SK-N-MC (cell line): Measurements from ENCODE around the gene GPC1.

Experiments
- EZH2 ChIP-seq: fragments of 200-600 bp; sonication (generic); IDR thresholded peaks from one replicate; pipeline ENCODE4 v1.6.1; 2017; ENCODE audit warnings: antibody characterized with exemption
- FOXP2 ChIP-seq: optimal IDR thresholded peaks from 2 replicates; pipeline ENCODE3; 2011; ENCODE audit warnings: mild to moderate bottlenecking, moderate library complexity; ENCODE audit not compliant: insufficient read depth; ENCODE audit errors: extremely low read length, control extremely low read depth
- POLR2AphosphoS5 ChIP-seq: IDR thresholded peaks from 2 replicates; pipeline ENCODE4 v1.6.1; 2012; ENCODE audit warnings: mild to moderate bottlenecking, low read depth, low read length, borderline replicate concordance

- no peak for TF ChIP-seq EZH2
- TF ChIP-seq POLR2AphosphoS5 = no peak
- TF ChIP-seq FOXP2 = no peak
These were observed 31.1 kb upstream of the GPC1 start for GRCh38 chr2:240404174-240404852.
